Measurements from ENCODE around the gene ELOVL3.
"Not testable (repeated sequence)": the region's sequence is repeated elsewhere in the genome, so short reads cannot be mapped to it uniquely, and the experiment has no call there.

Gene ELOVL3, protein sequence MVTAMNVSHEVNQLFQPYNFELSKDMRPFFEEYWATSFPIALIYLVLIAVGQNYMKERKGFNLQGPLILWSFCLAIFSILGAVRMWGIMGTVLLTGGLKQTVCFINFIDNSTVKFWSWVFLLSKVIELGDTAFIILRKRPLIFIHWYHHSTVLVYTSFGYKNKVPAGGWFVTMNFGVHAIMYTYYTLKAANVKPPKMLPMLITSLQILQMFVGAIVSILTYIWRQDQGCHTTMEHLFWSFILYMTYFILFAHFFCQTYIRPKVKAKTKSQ

DNA sequence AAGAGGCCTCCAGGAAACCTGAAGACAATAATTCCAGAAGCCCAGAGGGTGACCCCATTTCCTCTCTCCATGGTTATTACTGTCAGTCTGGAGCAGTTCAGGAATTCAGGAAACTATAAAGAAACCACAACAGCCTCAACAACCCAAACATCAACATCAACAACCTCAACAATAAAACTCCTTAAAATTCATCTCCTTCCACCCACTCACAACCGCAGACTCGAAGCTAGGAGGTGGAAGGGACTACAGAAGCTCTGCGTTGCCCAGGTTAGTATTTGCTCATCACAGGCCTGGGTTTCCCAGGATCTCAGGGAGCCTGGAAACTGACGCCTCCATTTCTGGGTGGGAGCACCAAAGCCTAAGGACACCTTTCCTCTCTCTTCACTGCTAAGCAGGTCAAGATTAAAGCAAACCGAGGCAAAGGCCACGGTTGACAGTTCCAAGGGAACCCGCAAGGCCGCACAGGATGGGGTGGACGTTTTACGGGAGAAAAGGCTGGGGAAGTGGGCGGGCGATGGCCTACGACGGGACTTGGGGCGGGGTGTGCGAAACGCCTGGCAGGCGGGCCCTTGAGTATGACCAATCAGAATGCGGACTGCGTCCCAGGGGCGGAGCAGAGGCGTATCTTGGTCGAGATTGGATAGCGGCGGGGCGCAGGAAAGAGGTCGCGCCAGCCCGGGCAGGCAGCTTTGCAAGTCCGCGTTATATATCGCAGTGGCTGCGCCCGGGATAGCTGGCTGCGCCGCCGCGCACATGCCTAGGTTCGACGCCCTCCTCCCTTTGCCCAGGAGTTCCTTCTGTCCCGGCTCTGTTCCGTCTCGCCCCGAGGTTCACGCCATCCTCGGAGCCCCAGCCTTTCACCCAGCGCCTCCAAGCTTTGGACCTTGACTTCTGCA is at the start of gene ELOVL3:
Gene ELOVL3, plus strand, starts transcription at position 654 of the 896 bp plus-strand sequence. CDS start 250 bp downstream, outside the sequence.
- peak; percentile 95 for DNase-seq

DNA sequence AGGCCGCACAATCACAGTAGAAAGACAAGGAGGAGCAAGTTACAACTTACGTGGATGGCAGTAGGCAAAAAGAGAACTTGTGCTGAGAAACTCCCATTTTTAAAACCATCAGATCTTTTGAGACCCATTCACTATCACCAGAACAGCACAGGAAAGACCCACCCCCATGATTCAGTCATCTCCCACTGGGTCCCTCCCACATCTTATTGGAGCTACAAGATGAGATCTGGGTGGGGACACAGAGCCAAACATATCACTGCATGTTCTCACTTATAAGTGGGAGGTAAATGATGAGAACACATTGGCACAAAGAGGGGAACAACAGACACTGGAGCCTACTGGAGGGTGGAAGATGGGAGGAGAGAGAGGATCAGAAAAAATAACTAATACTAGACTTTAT is 41.5 kb upstream of the ELOVL3 start:
- DNase-seq, result no peak

DNA sequence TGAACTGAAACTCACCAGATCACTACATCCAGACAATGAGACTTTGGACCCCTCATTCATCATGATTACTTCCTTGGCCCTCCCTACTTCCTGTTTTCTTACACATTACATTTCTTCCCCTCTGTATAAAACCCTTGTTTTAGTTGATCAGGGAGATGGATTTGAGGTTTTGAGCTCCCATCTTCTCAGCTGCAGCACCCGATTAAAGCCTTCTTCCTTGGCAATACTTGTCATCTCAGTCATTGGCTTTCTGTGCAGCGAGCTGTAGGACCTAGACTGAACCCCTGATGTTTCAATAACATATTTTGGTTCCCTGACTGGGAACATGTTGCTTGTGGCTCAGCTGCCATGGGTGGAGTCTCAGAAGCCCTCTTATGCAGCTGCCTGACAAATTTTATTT is 40.8 kb upstream of the ELOVL3 start:
- DNase-seq, result no peak

DNA sequence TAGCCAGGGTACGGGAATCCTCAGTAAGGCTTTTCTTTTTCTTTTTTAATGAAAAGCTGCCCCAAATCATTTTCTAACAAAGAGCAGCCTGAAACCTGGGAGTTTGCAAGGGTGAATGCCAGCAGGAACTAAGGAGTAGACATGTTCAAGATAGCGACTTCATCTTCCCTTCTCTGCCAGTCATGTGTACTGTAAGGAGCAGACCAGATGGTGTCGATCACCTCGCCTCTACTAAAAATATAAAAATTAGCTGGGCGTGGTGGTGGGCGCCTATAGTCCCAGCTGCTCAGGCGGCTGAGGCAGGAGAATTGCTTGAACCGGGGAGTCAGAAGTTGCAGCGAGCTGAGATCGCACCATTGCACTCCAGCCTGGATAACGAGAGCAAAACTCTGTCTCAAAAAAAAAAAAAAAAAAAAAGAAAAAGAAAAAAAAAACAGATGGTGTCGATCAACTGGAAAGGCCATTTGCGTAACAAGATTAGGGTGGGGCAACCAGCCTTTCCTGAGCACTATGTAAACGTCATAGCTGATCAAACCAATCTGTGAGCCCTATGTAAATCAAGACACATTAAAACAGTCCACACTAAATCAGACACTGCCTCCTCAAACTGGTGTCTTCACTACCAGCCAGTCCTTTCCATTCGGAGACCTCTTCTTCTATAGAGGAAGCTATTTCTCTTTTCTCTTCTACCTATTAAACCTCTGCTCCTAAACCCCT is 40.1 kb upstream of the ELOVL3 start:
- DNase-seq, result no peak

DNA sequence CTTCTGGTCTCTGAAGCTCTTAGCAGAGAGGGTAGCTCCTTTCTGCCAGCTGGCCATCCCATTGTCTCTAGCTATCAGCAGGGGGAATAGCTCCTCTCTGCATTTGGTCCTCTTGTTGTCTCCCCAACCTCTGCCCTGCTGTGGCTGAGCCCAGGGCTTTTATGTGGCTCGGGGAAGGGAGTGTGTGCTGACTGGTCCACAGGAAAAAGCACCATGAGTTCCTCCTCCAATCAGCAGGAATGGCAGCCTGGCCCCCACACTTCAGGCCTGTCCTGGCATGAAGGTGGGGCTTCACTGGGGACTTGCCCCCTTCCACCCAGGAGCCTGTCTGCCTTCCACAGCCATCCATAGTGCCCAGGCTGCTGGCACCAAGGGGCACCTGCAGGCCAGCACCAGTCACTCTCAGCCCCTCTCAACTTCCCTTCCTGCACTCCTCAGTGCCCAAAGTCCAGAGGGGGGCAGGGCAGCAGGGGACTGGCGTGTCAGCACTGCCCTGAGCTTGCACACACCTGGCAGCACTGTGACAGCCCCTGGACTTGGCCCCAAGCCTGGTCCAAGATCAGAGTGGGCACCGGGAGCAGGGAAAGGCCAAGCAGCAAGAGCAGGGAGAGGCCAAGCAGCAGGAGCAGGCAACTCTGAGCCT is 37.7 kb upstream of the ELOVL3 start:
- DNase-seq, result no peak

DNA sequence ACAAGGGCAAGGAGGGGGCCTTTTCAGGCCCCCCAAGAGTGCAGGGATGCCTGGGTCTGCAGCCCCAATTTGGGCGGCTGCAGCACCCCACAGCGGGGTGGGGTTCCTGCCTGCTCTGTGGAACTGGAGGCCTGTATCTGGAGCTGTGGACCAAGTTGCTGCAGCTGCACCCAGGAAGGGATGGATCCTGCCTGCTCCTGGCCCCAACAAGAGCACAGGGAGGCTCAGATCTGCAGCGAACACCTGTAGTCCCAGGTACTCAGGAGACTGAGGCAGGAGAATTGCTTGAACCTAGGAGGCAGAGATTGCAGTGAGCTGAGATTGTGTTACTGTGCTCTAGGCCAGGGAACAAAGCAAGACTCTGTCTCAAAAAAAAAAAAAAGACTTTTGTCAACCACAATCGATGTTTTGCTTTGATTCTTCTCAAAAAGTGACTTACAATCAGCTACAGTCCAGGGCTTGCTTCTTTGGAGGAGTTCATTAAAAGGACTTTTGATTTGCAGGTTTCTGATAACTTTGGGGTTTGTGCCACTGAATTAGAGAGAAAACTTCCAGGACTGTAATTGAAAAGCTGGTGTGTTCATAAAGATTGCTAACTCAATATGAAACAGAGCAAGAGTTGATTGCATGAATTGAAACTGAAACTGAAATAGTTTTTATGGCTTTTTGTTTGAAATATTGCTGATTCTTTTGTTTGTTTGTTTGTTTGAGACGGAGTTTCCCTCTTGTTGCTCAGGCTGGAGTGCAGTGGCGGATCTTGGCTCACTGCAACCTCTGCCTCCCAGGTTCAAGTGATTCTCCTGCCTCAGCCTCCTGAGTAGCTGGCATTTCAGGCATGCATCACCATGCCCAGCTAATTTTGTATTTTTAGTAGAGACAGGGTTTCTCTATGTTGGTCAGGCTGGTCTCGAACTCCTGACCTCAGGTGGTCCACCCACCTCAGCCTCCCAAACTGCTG is 36.9 kb upstream of the ELOVL3 start:
- not testable (repeated sequence) for DNase-seq

DNA sequence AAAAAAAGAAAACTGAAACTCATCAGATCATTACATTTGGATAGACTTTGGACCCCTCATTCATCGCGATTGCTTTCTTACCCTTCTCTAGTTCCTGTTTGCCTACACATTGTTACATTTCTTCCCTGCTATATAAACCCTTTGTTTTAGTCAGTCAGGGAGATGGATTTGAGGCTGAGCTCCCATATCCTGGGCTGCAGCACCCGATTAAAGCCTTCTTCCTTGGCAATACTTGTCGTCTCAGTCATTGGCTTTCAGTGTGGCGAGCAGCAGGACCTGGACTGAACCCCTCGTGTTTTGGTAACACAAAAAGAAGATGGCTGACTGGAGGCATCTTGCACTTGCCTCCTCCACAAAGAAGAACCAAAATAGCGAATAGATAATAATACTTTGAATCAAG is 34.1 kb upstream of the ELOVL3 start:
- no peak for DNase-seq

DNA sequence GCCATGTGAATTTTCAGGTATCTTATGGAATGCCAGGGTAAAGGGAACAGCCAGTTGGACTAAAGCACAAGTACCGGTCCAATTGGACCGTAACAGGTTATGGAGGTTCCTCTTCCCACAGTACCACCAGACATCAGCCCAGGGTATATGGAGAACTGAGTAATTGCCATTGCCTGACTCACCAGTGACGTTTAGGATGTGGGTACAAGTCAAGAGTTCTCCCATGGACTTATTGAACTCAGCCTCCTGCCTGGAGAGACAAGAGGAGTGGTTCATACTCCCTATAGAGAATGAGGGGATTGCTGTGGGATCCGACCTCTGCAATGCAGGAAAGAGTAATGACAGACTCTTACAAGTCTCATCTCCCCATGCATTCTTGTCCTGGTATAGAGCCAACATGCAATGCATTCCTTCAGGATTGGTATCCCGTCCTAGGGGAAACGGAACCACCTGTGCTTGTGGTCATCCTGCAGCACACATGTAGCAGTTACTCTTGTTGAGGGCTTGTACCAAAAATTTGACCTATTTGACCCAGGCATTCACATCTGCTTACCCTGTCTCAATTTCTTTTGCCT is 30.7 kb upstream of the ELOVL3 start:
- no peak for DNase-seq

DNA sequence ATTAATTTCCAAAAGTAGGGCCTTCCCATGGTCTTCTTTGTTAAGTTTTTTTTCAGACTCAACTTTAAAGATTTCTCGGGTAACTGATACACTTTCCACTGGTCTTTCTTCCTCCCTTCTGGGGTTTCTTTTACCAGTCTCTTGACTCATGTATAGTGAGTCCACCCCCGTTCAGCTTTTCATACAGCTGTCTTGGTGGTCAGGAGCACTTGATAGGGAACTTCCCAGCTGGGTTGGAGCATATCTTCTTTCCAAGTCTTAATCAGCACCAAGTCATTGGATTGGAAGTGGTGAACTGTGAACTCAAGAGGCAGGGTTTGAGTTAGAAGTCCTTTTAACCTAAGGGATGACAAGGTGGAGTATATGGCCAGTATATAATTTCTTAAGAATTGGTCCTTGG is 29.2 kb upstream of the ELOVL3 start:
- no peak for DNase-seq

DNA sequence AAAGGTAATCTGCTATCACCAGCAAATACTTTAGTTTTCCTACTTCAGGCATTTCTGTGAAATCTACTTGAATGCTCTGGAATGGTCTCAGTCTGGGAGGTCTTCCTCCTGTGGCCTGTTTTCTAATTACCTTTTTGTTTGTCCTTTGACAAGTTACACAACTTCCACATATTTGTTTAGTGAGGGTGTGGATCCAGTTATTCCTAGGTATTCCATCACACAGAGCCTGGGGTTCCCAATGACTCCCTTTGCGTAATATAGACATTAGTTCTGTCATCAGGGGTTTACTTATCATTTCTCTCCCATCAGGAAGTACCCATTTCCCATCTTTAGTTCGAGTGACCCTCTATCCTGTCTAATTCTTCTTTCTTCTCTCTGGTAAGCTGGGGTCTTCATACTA is 28.1 kb upstream of the ELOVL3 start:
- no peak for DNase-seq

DNA sequence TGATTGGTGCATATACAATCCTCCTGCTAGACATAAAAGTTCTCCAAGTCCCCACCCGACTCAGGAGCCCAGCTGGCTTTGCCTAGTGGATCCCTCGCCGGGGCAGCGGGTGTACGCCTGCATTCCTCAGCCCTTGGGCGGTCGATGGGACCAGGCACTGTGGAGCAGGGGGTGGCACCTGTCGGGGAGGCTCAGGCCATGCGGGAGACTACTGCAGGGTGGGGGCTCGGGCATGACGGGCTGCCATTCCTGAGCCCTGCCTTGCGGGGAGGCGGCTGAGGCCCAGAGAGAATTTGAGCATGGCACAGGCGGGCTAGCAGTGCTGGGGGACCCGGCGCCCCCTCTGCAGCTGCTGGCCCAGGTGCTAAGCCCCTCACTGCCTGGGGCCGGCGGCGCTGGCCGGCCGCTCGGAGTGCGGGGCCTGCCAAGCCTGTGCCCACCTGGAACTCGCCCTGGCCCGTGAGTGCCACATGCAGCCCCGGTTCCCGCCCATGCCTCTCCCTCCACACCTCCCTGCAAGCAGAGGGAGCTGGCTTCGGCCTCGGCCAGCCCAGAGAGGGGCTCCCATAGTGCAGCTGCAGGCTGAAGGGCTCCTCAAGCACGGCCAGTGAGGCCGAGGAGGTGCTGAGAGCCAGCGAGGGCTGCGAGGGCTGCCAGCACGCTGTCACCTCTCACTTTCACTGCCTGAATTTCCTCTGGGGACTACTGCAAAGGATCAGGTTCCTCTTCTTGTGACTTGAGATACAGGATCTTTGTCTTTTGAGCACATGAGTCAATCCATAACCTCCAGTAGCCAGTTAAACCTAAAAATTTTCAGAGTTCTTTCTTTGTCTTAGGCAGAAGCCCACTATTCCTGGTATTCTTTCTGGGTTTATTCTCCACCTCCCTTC is 25.1 kb upstream of the ELOVL3 start:
- DNase-seq, result no peak

DNA sequence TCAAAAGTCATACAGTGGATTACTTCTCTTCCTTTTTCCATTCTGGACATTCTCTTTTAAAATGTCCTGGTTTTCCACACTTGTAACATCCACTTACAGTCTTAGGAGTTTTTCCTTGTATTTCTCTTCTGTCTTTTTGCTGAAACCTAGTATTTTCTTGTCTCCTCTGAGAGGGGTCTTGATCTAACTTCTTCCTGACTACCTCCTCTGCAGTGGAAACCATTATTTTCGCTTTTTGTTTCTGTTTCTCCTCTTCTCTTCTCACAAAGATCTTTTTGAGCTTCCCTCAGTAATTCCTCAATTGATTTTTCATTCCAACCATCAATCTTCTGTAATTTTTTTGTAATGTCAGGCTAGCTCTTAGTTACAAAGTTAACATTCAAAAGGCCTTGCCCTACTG is 23.7 kb upstream of the ELOVL3 start:
- DNase-seq, result no peak

DNA sequence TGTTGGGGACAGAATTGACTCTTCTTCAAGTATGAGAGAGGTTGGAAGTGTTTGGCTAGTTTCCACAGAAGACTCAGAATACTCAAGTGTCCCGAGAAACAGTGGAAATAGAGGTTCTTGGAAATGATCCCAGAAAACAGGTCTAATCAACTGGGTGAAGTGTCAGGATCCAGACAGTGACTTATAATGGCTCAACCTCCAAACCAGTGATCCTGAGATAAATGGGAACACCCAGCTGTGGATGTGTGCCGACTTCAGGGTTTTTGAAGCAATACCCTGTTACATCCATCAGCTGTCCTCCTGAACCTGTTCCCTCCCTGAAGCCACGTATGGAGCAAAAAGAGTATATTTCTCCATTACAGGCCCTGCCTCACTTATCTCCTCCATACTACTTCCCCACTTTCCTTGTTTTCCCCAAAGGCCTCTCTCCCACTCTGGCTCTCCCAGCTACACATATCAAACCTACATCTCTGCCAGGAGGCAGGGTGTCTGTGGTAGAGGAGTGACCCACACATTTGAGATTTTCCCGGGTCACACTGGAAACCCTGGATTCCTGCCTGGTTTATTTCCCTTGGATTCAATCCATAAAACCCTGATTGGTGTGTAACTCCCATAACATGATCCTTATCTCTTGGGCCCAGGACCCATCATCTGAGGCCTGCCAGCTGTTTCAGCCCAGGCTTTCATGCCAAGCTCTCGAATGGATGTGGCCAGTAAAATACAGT is 17.6 kb upstream of the ELOVL3 start:
- DNase-seq, result no peak

DNA sequence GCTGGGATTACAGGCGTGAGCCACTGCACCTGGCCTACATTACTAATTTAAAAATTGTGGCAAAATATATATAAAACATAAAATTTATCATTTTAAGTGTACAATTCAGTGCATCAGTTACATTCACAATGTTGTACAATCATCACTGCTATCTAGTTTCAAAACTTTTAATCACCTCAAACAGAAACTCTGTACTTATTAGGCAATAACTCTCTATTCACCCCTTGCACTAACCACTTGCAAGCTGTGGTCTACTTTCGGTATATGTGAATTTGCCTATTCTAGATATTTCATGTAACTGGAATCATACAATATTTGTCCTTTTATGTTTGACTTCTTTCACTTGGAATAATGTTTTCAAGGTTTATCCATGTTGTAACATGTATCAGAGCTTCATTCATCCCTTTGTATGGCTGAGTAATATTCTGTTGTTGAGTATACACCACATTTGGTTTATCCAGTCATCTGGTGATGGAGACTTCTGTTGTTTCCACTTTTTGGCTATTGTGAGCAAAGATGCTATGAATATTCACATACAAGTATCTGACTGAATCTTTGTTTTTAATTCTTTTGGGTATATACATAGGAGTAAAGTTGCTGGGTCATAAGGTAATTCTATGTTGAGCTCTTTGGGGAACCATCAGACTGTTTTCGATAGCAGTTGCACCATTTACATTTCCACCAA is 14.3 kb upstream of the ELOVL3 start:
- no peak for DNase-seq

DNA sequence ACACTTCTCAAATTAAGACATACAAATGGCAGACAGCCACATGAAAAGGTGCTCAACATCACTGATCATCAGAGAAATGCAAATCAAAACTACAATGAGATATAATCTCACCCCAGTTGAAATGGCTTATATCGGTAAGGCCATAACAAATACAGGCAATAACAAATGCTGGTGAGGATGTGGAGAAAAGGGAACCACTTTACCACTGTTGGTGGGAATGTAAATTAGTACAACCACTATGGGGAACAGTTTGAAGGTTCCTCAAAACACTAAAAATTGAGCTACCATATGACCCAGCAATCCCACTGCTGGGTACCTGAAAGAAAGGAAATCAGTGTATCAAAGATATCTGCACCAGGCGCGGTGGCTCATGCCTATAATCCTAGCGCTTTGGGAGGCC is 12.5 kb upstream of the ELOVL3 start:
- not testable (repeated sequence) for DNase-seq

DNA sequence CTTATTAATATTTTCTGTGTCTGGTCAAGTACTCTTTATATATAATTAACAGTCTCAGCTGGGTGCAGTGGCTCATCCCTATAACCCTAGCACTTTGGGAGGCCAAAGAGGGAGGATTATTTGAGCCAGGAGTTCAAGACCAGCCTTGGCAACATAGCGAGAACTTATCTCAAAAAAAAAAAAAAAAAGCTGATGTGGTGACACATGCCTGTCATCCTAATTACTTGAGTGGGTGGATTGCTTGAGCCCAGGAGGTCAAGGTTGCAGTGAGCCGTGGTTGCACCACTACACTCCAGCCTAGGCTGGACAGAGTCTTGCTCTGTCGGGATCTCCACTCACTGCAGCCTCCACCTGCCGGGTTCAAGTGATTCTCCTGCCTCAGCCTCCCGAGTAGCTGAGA is 6.7 kb upstream of the ELOVL3 start:
- DNase-seq, result no peak

DNA sequence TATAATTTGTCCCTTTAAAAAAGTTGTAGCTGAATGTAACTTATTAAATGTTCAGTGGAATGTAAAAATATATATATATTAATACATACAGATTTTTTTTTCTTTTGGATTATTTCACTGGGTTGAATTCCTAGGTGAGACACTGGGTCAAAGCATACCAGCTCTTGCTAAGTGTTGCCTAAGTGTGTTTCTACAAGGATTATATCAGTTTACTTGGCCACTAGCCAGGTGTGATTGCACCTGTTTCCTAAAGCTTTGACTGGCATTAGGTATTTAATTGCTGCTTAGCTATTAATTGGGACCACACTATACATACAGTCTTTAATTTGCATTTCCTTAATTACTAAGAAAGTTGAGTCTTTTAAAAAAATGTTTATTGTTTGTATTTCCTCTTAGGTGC is 5.5 kb upstream of the ELOVL3 start:
- no peak for DNase-seq

DNA sequence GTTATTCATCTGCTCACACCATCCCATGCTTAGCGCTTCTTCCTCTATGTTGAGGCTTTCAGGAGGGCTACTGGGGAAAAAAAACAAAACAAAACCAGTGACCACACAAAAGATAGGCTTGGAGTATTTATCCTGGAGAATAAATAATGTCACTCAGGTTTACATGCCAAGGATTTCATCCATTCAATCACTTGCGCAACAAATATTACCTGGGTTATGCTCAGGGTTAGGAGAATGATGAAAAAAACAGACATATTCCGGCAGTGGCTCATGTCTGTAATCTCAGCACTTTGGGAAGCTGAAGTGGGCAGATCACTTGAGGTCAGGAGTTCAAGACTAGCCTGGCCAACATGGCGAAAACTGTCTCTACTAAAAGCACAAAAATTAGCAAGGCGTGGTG is 3.3 kb upstream of the ELOVL3 start:
- DNase-seq, result no peak

DNA sequence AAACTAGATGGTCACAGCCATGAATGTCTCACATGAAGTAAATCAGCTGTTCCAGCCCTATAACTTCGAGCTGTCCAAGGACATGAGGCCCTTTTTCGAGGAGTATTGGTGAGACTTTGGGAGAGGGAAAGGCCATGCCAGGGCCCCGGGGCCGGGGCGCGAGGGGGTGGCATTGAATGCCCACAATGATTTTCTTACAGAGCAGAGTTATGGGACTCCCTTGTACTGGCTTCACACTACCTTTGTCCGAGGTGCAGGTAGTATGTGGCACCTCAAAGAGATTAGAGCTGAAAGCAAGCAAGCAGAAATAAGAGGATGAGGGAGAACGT is 407 bp downstream of the ELOVL3 start:
- DNase-seq, result no peak

Data from hematopoietic multipotent progenitor cell treated with erythropoietin and hydrocortisone succinate and interleukin-3 and kit ligand, for 6 days (in vitro differentiated cells).